Prostate gland (tissue), 2 donors: Measurements from ENCODE around the gene KMT2A.

ENCODE experiments used
- CTCF ChIP-seq, 4 experiments: fragments of 200-600 bp in 2 of 4; fragments of 450-650 bp in 2 of 4; sonication (generic) in 2 of 4; IDR thresholded peaks; 1 replicate in 3 of 4; 2 replicates in 1 of 4; pipeline ENCODE4 v1.5.1; 2016 to 2019; ENCODE audit warnings: antibody characterized with exemption in 4 of 4, mild to moderate bottlenecking in 2 of 4, moderate library complexity in 2 of 4
- POLR2A ChIP-seq: fragments of 450-650 bp; IDR thresholded peaks from one replicate; pipeline ENCODE4 v1.6.1; 2016; ENCODE audit warnings: antibody characterized with exemption, mild to moderate bottlenecking
- POLR2AphosphoS5 ChIP-seq: sonication (generic); formaldehyde crosslinking; IDR thresholded peaks from one replicate; pipeline ENCODE4 v1.6.1; 2017; ENCODE audit warnings: antibody characterized with exemption

- TF ChIP-seq CTCF (IDR thresholded peaks at IDR 0.05) (no peak), POLR2A (no peak), POLR2AphosphoS5 (no peak)
Measured at GRCh38 chr11:118491041-118491440, 54.7 kb downstream of the KMT2A start.
